IMR-90 (cell line): Measurements from ENCODE around the gene DNAAF3. TPM values are rescaled to one million over a fixed set of nuclear protein-coding genes. Genes with fewer than 3 reads are reported as not detected.

ENCODE experiments used
- ATAC-seq: fragments of 200-7000 bp; cut with Tn5 transposase; 2 replicates; pipeline ENCODE4 v1.9.1; 2020; ENCODE audit warnings: low read depth, mild to moderate bottlenecking, moderate library complexity
- BruUV-seq: library from RNA; stranded (reverse); fragments of 400-500 nt; replicated peaks from 2 replicates; lab custom pipeline; 2021; lab: Mats Ljungman, UMichigan
- CTCF ChIA-PET: fragments of 300-600 bp; formaldehyde crosslinking; extraction: SDS; loops from one replicate; lab custom pipeline; 2021; ENCODE audit warnings: antibody characterized with exemption; lab: Yijun Ruan, JAX
- POLR2A ChIA-PET: fragments of 300-600 bp; sonication (Branson Sonifier 250); formaldehyde crosslinking; loops from one replicate; lab custom pipeline; 2022; ENCODE audit warnings: antibody characterized with exemption; ENCODE audit not compliant: unreplicated experiment; lab: Charles Lee
- DNase-seq: peaks from one replicate; pipeline ENCODE4 v3.0.0; 2013
- H2AFZ ChIP-seq: replicated peaks from 2 replicates; pipeline ENCODE3; 2013; ENCODE audit warnings: low read length, mild to moderate bottlenecking; ENCODE audit not compliant: poor library complexity
- H2AK5ac ChIP-seq: 2 replicates; pipeline ENCODE4 v1.6.1; 2013; ENCODE audit warnings: low read depth, low read length, inconsistent platforms
- H2AK9ac ChIP-seq: replicated peaks from 2 replicates; pipeline ENCODE3; 2013; ENCODE audit warnings: mild to moderate bottlenecking, low read depth, low read length, moderate library complexity; ENCODE audit not compliant: poor library complexity
- H2BK120ac ChIP-seq: 2 replicates; pipeline ENCODE4 v1.6.1; 2013; ENCODE audit warnings: low read depth, low read length, inconsistent platforms
- H2BK15ac ChIP-seq: 3 replicates; pipeline ENCODE4 v1.6.1; 2013; ENCODE audit warnings: low read depth, low read length, inconsistent platforms
- H2BK20ac ChIP-seq: 2 replicates; pipeline ENCODE4 v1.6.1; 2013; ENCODE audit warnings: low read depth, mild to moderate bottlenecking, inconsistent platforms, low read length, moderate library complexity
- H2BK5ac ChIP-seq: 2 replicates; pipeline ENCODE4 v1.6.1; 2013; ENCODE audit warnings: mild to moderate bottlenecking, low read depth, low read length, inconsistent platforms; ENCODE audit not compliant: poor library complexity, severe bottlenecking
- H3K14ac ChIP-seq: replicated peaks from 2 replicates; pipeline ENCODE4 v1.6.1; 2013; ENCODE audit warnings: low read depth, low read length, inconsistent platforms
- H3K18ac ChIP-seq: 2 replicates; pipeline ENCODE4 v1.6.1; 2013; ENCODE audit warnings: low read depth, low read length, control low read depth
- H3K23ac ChIP-seq: 2 replicates; pipeline ENCODE4 v1.6.1; 2013; ENCODE audit warnings: low read depth, low read length, inconsistent platforms
- H3K27ac ChIP-seq: 2 replicates; pipeline ENCODE4 v1.5.1; 2013; ENCODE audit warnings: mild to moderate bottlenecking, control low read depth, low read length; ENCODE audit not compliant: insufficient read depth
- H3K27me3 ChIP-seq: 2 replicates; pipeline ENCODE4 v1.6.1; 2013; ENCODE audit warnings: low read length; ENCODE audit not compliant: control insufficient read depth, insufficient read depth
- H3K36me3 ChIP-seq: 2 replicates; pipeline ENCODE4 v1.6.1; 2013; ENCODE audit warnings: low read length, mixed read lengths; ENCODE audit not compliant: control insufficient read depth, insufficient read depth
- H3K4ac ChIP-seq: 2 replicates; pipeline ENCODE4 v1.6.1; 2013; ENCODE audit warnings: low read depth, low read length, inconsistent platforms
- H3K4me1 ChIP-seq: 2 replicates; pipeline ENCODE4 v1.6.1; 2013; ENCODE audit warnings: low read length, mixed read lengths; ENCODE audit not compliant: control insufficient read depth, insufficient read depth
- H3K4me2 ChIP-seq: 2 replicates; pipeline ENCODE4 v1.6.1; 2013; ENCODE audit warnings: low read depth, mild to moderate bottlenecking, control low read depth, low read length, moderate library complexity
- H3K4me3 ChIP-seq: 2 replicates; pipeline ENCODE4 v1.5.1; 2013; ENCODE audit warnings: low read depth, mild to moderate bottlenecking, control low read depth, low read length, moderate library complexity; ENCODE audit not compliant: insufficient read depth
- H3K56ac ChIP-seq: 2 replicates; pipeline ENCODE4 v1.6.1; 2013; ENCODE audit warnings: low read length, inconsistent platforms; ENCODE audit not compliant: insufficient read depth; ENCODE audit errors: extremely low read depth
- H3K79me1 ChIP-seq, 2 experiments: 2 replicates each; pipeline ENCODE4 v1.6.1; 2013; ENCODE audit warnings: low read length in 2 of 2, inconsistent platforms in 1 of 2, low read depth in 1 of 2
- H3K9ac ChIP-seq: 2 replicates; pipeline ENCODE4 v1.6.1; 2013; ENCODE audit warnings: low read depth, low read length, control low read depth
- H3K9me1 ChIP-seq: 2 replicates; pipeline ENCODE4 v1.6.1; 2013; ENCODE audit warnings: low read length, inconsistent platforms; ENCODE audit not compliant: insufficient read depth
- H3K9me3 ChIP-seq: 2 replicates; pipeline ENCODE4 v1.6.1; 2013; ENCODE audit warnings: low read length; ENCODE audit not compliant: control insufficient read depth, insufficient read depth
- H4K20me1 ChIP-seq: 2 replicates; pipeline ENCODE4 v1.6.1; 2013; ENCODE audit warnings: low read length, inconsistent platforms; ENCODE audit not compliant: insufficient read depth
- H4K5ac ChIP-seq: 2 replicates; pipeline ENCODE4 v1.6.1; 2013; ENCODE audit warnings: mild to moderate bottlenecking, low read depth, low read length, control low read depth
- H4K8ac ChIP-seq, 2 experiments: 2 replicates each; pipeline ENCODE4 v1.6.1; 2013; ENCODE audit warnings: low read depth in 2 of 2, low read length in 2 of 2, control low read depth in 1 of 2, inconsistent platforms in 1 of 2
- H4K91ac ChIP-seq: 2 replicates; pipeline ENCODE4 v1.6.1; 2013; ENCODE audit warnings: low read depth, low read length, inconsistent platforms; ENCODE audit not compliant: insufficient read depth
- BHLHE40 ChIP-seq: fragments of 150-350 bp; IDR thresholded peaks from 2 replicates; pipeline ENCODE4 v1.6.1; 2016; ENCODE audit warnings: mild to moderate bottlenecking, low read depth, low read length
- CEBPB ChIP-seq: IDR thresholded peaks from 2 replicates; pipeline ENCODE4 v1.6.1; 2012; ENCODE audit warnings: low read depth, low read length, improper control_type of control experiment
- CHD1 ChIP-seq: IDR thresholded peaks from 2 replicates; pipeline ENCODE4 v1.6.1; 2012; ENCODE audit warnings: low read depth, low read length, improper control_type of control experiment
- ELK1 ChIP-seq: fragments of 150-350 bp; IDR thresholded peaks from 2 replicates; pipeline ENCODE4 v1.6.1; 2016; ENCODE audit warnings: low read depth, mild to moderate bottlenecking, low read length, moderate library complexity, borderline replicate concordance
- MAZ ChIP-seq: IDR thresholded peaks from 2 replicates; pipeline ENCODE4 v1.6.1; 2012; ENCODE audit warnings: low read depth, mild to moderate bottlenecking, low read length, improper control_type of control experiment, moderate library complexity, borderline replicate concordance
- NFE2L2 ChIP-seq: fragments of 150-350 bp; IDR thresholded peaks from 2 replicates; pipeline ENCODE4 v1.6.1; 2016; ENCODE audit warnings: low read depth, mild to moderate bottlenecking, low read length
- POLR2A ChIP-seq: IDR thresholded peaks from 2 replicates; pipeline ENCODE4 v1.6.1; 2012; ENCODE audit warnings: mild to moderate bottlenecking, low read depth, low read length
- RAD21 ChIP-seq: IDR thresholded peaks from 2 replicates; pipeline ENCODE4 v1.6.1; 2012; ENCODE audit warnings: low read length, improper control_type of control experiment
- RCOR1 ChIP-seq: IDR thresholded peaks from 2 replicates; pipeline ENCODE4 v1.6.1; 2012; ENCODE audit warnings: mild to moderate bottlenecking, low read length, improper control_type of control experiment; ENCODE audit not compliant: insufficient replicate concordance
- SMC3 ChIP-seq: fragments of 150-350 bp; IDR thresholded peaks from 2 replicates; pipeline ENCODE4 v1.6.1; 2016; ENCODE audit warnings: low read depth, mild to moderate bottlenecking, antibody characterized with exemption, low read length, moderate library complexity
- WGBS, 2 experiments: methylation state at CpG; one replicate each; pipeline versions ENCODE4 v1.1.5 to v1.1.7; 2013; ENCODE audit warnings: missing lambda C conversion rate in 2 of 2; ENCODE audit not compliant: insufficient read length in 1 of 2; ENCODE audit errors: extremely low coverage in 2 of 2; 5-methylcytosine and 5-hydroxymethylcytosine counted together
- dilution Hi-C: fragments of 300-500 bp; cut with HindIII; formaldehyde crosslinking; loops from one replicate; pipeline ENCODE4 v1.14.3; 2018; ENCODE audit warnings: low sequenced_read_pairs; ENCODE audit not compliant: unreplicated experiment
- in situ Hi-C: fragments of 300-500 bp; cut with MboI; formaldehyde crosslinking; loops from 3 replicates; pipeline ENCODE4 v1.14.3; 2019; ENCODE audit warnings: low sequenced_read_pairs, inconsistent platforms, mixed read lengths
- intact Hi-C: fragments of 100-400 bp; cut with micrococcal nuclease; formaldehyde crosslinking; loops from 2 replicates; pipeline ENCODE4 v1.10.0; 2022
- polyA plus RNA-seq, 3 experiments: library from polyadenylated mRNA; depleted of rRNA; stranded (reverse); fragments of >200 nt; gene quantifications; 2 replicates each; pipeline ENCODE4 v1.2.3, GENCODE V29; 2012; ENCODE audit warnings: low replicate concordance in 1 of 3
- total RNA-seq: library from RNA; depleted of rRNA; stranded (reverse); fragments of >200 nt; gene quantifications from 2 replicates; pipeline ENCODE4 v1.2.3, GENCODE V29; 2012
- TF ChIP-seq, protein P1 (sequence below): fragments of 150-350 bp; IDR thresholded peaks from 2 replicates; pipeline ENCODE4 v1.6.1; 2017; ENCODE audit warnings: mild to moderate bottlenecking, antibody characterized with exemption, low read length, low read depth
- TF ChIP-seq, protein P2 (sequence below): conservative IDR thresholded peaks from 2 replicates; pipeline ENCODE4 v1.5.1; 2012; ENCODE audit warnings: mild to moderate bottlenecking, low read depth, low read length, improper control_type of control experiment

DNAAF3 gene
- total and polyA plus RNA-seq, 2 of the 4 experiments (the other 2 are of a cell fraction): 0.34 TPM; not detected in 1

GRCh38 chr19:55196803-55197202 lies 30.4 kb upstream of the DNAAF3 start:
- no peak overlapping the region for H3K56ac ChIP-seq
- no peak overlapping the region for H3K14ac ChIP-seq
- no peaks in the 10 kb centered on the region for H3K9me3 ChIP-seq
- no peaks in the 10 kb centered on the region for H3K4me1 ChIP-seq
- BruUV-seq: no TSS peak
- dilution Hi-C loops (no loop called here), intact Hi-C loops (no loop called here), in situ Hi-C loops (no loop called here)
- ChIA-PET CTCF (no interaction called here), POLR2A (no interaction called here)
- H4K91ac ChIP-seq: no peak overlapping the region
- H3K4me3 ChIP-seq: no peak overlapping the region
- H4K8ac ChIP-seq: no peak overlapping the region
- H3K23ac ChIP-seq: no peak overlapping the region
- no peaks in the 10 kb centered on the region for H4K20me1 ChIP-seq
- H3K36me3 ChIP-seq: no peaks in the 10 kb centered on the region
- H3K27ac ChIP-seq: no peak overlapping the region
- H3K4ac ChIP-seq: no peak overlapping the region
- no peak overlapping the region for H2BK5ac ChIP-seq
- no peak overlapping the region for H3K4me2 ChIP-seq
- no peaks in the 10 kb centered on the region; the same call in 1 of the 2 replicates for H3K9me1 ChIP-seq
- H3K9ac ChIP-seq: no peak overlapping the region
- H2AK9ac ChIP-seq: no peak overlapping the region
- 86% methylated on average over 9 of the region's 10 CpGs; no CpG with 5 or more reads in 1 of the 2 experiments for WGBS, 2 experiments
- H3K79me1 ChIP-seq: no peaks in the 10 kb centered on the region
- no peak overlapping the region for H2AK5ac ChIP-seq
- no peak overlapping the region for H2BK15ac ChIP-seq
- ATAC-seq (no peak), DNase-seq (no peak)
- TF ChIP-seq RAD21 (no peak), POLR2A (no peak), SMC3 (no peak), ELK1 (no peak), MAZ (no peak), RCOR1 (no peak), BHLHE40 (no peak), CEBPB (no peak), NFE2L2 (no peak), CHD1 (no peak)
- TF ChIP-seq, protein P1, sequence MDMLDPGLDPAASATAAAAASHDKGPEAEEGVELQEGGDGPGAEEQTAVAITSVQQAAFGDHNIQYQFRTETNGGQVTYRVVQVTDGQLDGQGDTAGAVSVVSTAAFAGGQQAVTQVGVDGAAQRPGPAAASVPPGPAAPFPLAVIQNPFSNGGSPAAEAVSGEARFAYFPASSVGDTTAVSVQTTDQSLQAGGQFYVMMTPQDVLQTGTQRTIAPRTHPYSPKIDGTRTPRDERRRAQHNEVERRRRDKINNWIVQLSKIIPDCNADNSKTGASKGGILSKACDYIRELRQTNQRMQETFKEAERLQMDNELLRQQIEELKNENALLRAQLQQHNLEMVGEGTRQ: no peak
- TF ChIP-seq, protein P2, sequence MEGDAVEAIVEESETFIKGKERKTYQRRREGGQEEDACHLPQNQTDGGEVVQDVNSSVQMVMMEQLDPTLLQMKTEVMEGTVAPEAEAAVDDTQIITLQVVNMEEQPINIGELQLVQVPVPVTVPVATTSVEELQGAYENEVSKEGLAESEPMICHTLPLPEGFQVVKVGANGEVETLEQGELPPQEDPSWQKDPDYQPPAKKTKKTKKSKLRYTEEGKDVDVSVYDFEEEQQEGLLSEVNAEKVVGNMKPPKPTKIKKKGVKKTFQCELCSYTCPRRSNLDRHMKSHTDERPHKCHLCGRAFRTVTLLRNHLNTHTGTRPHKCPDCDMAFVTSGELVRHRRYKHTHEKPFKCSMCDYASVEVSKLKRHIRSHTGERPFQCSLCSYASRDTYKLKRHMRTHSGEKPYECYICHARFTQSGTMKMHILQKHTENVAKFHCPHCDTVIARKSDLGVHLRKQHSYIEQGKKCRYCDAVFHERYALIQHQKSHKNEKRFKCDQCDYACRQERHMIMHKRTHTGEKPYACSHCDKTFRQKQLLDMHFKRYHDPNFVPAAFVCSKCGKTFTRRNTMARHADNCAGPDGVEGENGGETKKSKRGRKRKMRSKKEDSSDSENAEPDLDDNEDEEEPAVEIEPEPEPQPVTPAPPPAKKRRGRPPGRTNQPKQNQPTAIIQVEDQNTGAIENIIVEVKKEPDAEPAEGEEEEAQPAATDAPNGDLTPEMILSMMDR: no peak
- no peak overlapping the region for H4K5ac ChIP-seq
- H3K18ac ChIP-seq: no peak overlapping the region
- no peak overlapping the region for H2BK20ac ChIP-seq
- no peak overlapping the region for H2AFZ ChIP-seq
- no peak overlapping the region for H2BK120ac ChIP-seq
- peaks cover 2% of the 10 kb centered on the region for H3K27me3 ChIP-seq
